ENCODE results near the gene OR2T1.

DNA sequence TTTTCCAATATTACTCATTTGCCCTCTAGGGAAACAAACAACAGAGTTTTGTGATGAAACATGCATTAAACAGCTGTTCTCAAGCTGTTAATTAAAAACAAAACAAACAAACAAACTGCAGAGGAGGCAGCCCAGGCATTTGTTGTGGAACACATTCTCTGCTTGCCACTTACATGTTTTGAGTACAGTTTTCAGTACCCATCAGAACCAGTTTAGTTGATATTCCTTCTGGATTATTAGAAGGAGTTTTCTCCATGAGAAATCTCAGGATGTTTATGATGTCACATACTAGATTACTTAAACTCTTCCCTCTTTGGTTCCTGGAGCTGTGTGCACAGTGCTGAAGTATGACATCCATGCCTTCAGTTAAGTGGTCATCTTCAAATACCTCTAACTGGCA, 27.4 kb upstream of the OR2T1 start, which contains the start of gene OR2T6:
- TF ChIP-seq POLR2A (IDR thresholded peaks at IDR 0.05; ENCODE audit: low read length) (no peak), GATA1 (IDR thresholded peaks at IDR 0.05; ENCODE audit: low read depth, low read length) (no peak)
